IMR-90 (cell line): ENCODE data around the gene ZNF280A. TPM values are rescaled to one million over a fixed set of nuclear protein-coding genes. Genes with fewer than 3 reads are reported as not detected.

Experiments
- ATAC-seq: fragments of 200-7000 bp; cut with Tn5 transposase; 2 replicates; pipeline ENCODE4 v1.9.1; 2020; ENCODE audit warnings: low read depth, mild to moderate bottlenecking, moderate library complexity
- BruUV-seq: library from RNA; stranded (reverse); fragments of 400-500 nt; replicated peaks from 2 replicates; lab custom pipeline; 2021; lab: Mats Ljungman, UMichigan
- CTCF ChIA-PET: fragments of 300-600 bp; formaldehyde crosslinking; extraction: SDS; loops from one replicate; lab custom pipeline; 2021; ENCODE audit warnings: antibody characterized with exemption; lab: Yijun Ruan, JAX
- POLR2A ChIA-PET: fragments of 300-600 bp; sonication (Branson Sonifier 250); formaldehyde crosslinking; loops from one replicate; lab custom pipeline; 2022; ENCODE audit warnings: antibody characterized with exemption; ENCODE audit not compliant: unreplicated experiment; lab: Charles Lee
- DNase-seq: peaks from one replicate; pipeline ENCODE4 v3.0.0; 2013
- H2AFZ ChIP-seq: replicated peaks from 2 replicates; pipeline ENCODE3; 2013; ENCODE audit warnings: low read length, mild to moderate bottlenecking; ENCODE audit not compliant: poor library complexity
- H2AK5ac ChIP-seq: 2 replicates; pipeline ENCODE4 v1.6.1; 2013; ENCODE audit warnings: low read depth, low read length, inconsistent platforms
- H2AK9ac ChIP-seq: replicated peaks from 2 replicates; pipeline ENCODE3; 2013; ENCODE audit warnings: mild to moderate bottlenecking, low read depth, low read length, moderate library complexity; ENCODE audit not compliant: poor library complexity
- H2BK120ac ChIP-seq: 2 replicates; pipeline ENCODE4 v1.6.1; 2013; ENCODE audit warnings: low read depth, low read length, inconsistent platforms
- H2BK15ac ChIP-seq: 3 replicates; pipeline ENCODE4 v1.6.1; 2013; ENCODE audit warnings: low read depth, low read length, inconsistent platforms
- H2BK20ac ChIP-seq: 2 replicates; pipeline ENCODE4 v1.6.1; 2013; ENCODE audit warnings: low read depth, mild to moderate bottlenecking, inconsistent platforms, low read length, moderate library complexity
- H2BK5ac ChIP-seq: 2 replicates; pipeline ENCODE4 v1.6.1; 2013; ENCODE audit warnings: mild to moderate bottlenecking, low read depth, low read length, inconsistent platforms; ENCODE audit not compliant: poor library complexity, severe bottlenecking
- H3K14ac ChIP-seq: replicated peaks from 2 replicates; pipeline ENCODE4 v1.6.1; 2013; ENCODE audit warnings: low read depth, low read length, inconsistent platforms
- H3K18ac ChIP-seq: 2 replicates; pipeline ENCODE4 v1.6.1; 2013; ENCODE audit warnings: low read depth, low read length, control low read depth
- H3K23ac ChIP-seq: 2 replicates; pipeline ENCODE4 v1.6.1; 2013; ENCODE audit warnings: low read depth, low read length, inconsistent platforms
- H3K27ac ChIP-seq: 2 replicates; pipeline ENCODE4 v1.5.1; 2013; ENCODE audit warnings: mild to moderate bottlenecking, control low read depth, low read length; ENCODE audit not compliant: insufficient read depth
- H3K27me3 ChIP-seq: 2 replicates; pipeline ENCODE4 v1.6.1; 2013; ENCODE audit warnings: low read length; ENCODE audit not compliant: control insufficient read depth, insufficient read depth
- H3K36me3 ChIP-seq: 2 replicates; pipeline ENCODE4 v1.6.1; 2013; ENCODE audit warnings: low read length, mixed read lengths; ENCODE audit not compliant: control insufficient read depth, insufficient read depth
- H3K4ac ChIP-seq: 2 replicates; pipeline ENCODE4 v1.6.1; 2013; ENCODE audit warnings: low read depth, low read length, inconsistent platforms
- H3K4me1 ChIP-seq: 2 replicates; pipeline ENCODE4 v1.6.1; 2013; ENCODE audit warnings: low read length, mixed read lengths; ENCODE audit not compliant: control insufficient read depth, insufficient read depth
- H3K4me2 ChIP-seq: 2 replicates; pipeline ENCODE4 v1.6.1; 2013; ENCODE audit warnings: low read depth, mild to moderate bottlenecking, control low read depth, low read length, moderate library complexity
- H3K4me3 ChIP-seq: 2 replicates; pipeline ENCODE4 v1.5.1; 2013; ENCODE audit warnings: low read depth, mild to moderate bottlenecking, control low read depth, low read length, moderate library complexity; ENCODE audit not compliant: insufficient read depth
- H3K56ac ChIP-seq: 2 replicates; pipeline ENCODE4 v1.6.1; 2013; ENCODE audit warnings: low read length, inconsistent platforms; ENCODE audit not compliant: insufficient read depth; ENCODE audit errors: extremely low read depth
- H3K79me1 ChIP-seq, 2 experiments: 2 replicates each; pipeline ENCODE4 v1.6.1; 2013; ENCODE audit warnings: low read length in 2 of 2, inconsistent platforms in 1 of 2, low read depth in 1 of 2
- H3K9ac ChIP-seq: 2 replicates; pipeline ENCODE4 v1.6.1; 2013; ENCODE audit warnings: low read depth, low read length, control low read depth
- H3K9me1 ChIP-seq: 2 replicates; pipeline ENCODE4 v1.6.1; 2013; ENCODE audit warnings: low read length, inconsistent platforms; ENCODE audit not compliant: insufficient read depth
- H3K9me3 ChIP-seq: 2 replicates; pipeline ENCODE4 v1.6.1; 2013; ENCODE audit warnings: low read length; ENCODE audit not compliant: control insufficient read depth, insufficient read depth
- H4K20me1 ChIP-seq: 2 replicates; pipeline ENCODE4 v1.6.1; 2013; ENCODE audit warnings: low read length, inconsistent platforms; ENCODE audit not compliant: insufficient read depth
- H4K5ac ChIP-seq: 2 replicates; pipeline ENCODE4 v1.6.1; 2013; ENCODE audit warnings: mild to moderate bottlenecking, low read depth, low read length, control low read depth
- H4K8ac ChIP-seq, 2 experiments: 2 replicates each; pipeline ENCODE4 v1.6.1; 2013; ENCODE audit warnings: low read depth in 2 of 2, low read length in 2 of 2, control low read depth in 1 of 2, inconsistent platforms in 1 of 2
- H4K91ac ChIP-seq: 2 replicates; pipeline ENCODE4 v1.6.1; 2013; ENCODE audit warnings: low read depth, low read length, inconsistent platforms; ENCODE audit not compliant: insufficient read depth
- ELK1 ChIP-seq: fragments of 150-350 bp; IDR thresholded peaks from 2 replicates; pipeline ENCODE4 v1.6.1; 2016; ENCODE audit warnings: low read depth, mild to moderate bottlenecking, low read length, moderate library complexity, borderline replicate concordance
- WGBS, 2 experiments: methylation state at CpG; one replicate each; pipeline versions ENCODE4 v1.1.5 to v1.1.7; 2013; ENCODE audit warnings: missing lambda C conversion rate in 2 of 2; ENCODE audit not compliant: insufficient read length in 1 of 2; ENCODE audit errors: extremely low coverage in 2 of 2; 5-methylcytosine and 5-hydroxymethylcytosine counted together
- dilution Hi-C: fragments of 300-500 bp; cut with HindIII; formaldehyde crosslinking; loops from one replicate; pipeline ENCODE4 v1.14.3; 2018; ENCODE audit warnings: low sequenced_read_pairs; ENCODE audit not compliant: unreplicated experiment
- in situ Hi-C: fragments of 300-500 bp; cut with MboI; formaldehyde crosslinking; loops from 3 replicates; pipeline ENCODE4 v1.14.3; 2019; ENCODE audit warnings: low sequenced_read_pairs, inconsistent platforms, mixed read lengths
- intact Hi-C: fragments of 100-400 bp; cut with micrococcal nuclease; formaldehyde crosslinking; loops from 2 replicates; pipeline ENCODE4 v1.10.0; 2022
- polyA plus RNA-seq, 3 experiments: library from polyadenylated mRNA; depleted of rRNA; stranded (reverse); fragments of >200 nt; gene quantifications; 2 replicates each; pipeline ENCODE4 v1.2.3, GENCODE V29; 2012; ENCODE audit warnings: low replicate concordance in 1 of 3
- total RNA-seq: library from RNA; depleted of rRNA; stranded (reverse); fragments of >200 nt; gene quantifications from 2 replicates; pipeline ENCODE4 v1.2.3, GENCODE V29; 2012

ZNF280A gene
- total and polyA plus RNA-seq, 2 of the 4 experiments (the other 2 are of a cell fraction), result not detected

GRCh38 chr22:22516992-22517391, 3.1 kb downstream of the ZNF280A start:
- WGBS, 2 experiments, result no CpG with 5 or more reads among the region's 4 CpGs
- Histone ChIP-seq H2BK120ac (no peak overlapping the region), H2AK5ac (no peak overlapping the region), H2BK20ac (no peak overlapping the region), H3K27me3 (peaks cover 5% of the 10 kb centered on the region), H3K4me3 (no peak overlapping the region), H3K79me1 (no peaks in the 10 kb centered on the region), H4K8ac (no peak overlapping the region), H2BK5ac (no peak overlapping the region), H3K23ac (no peak overlapping the region), H3K9me1 (no peaks in the 10 kb centered on the region), H4K5ac (no peak overlapping the region), H3K27ac (no peak overlapping the region), H3K4me1 (no peaks in the 10 kb centered on the region), H3K18ac (no peak overlapping the region), H3K36me3 (no peaks in the 10 kb centered on the region), H2AFZ (no peak overlapping the region), H3K14ac (no peak overlapping the region), H3K9me3 (no peaks in the 10 kb centered on the region), H2AK9ac (no peak overlapping the region), H3K4me2 (no peak overlapping the region), H4K20me1 (no peaks in the 10 kb centered on the region), H4K91ac (no peak overlapping the region), H3K9ac (no peak overlapping the region), H3K56ac (no peak overlapping the region), H3K4ac (no peak overlapping the region), H2BK15ac (no peak overlapping the region)
- in situ Hi-C loops, result no loop called here
- BruUV-seq, result no TSS peak
- no peak for DNase-seq
- intact Hi-C loops, result no loop called here
- ChIA-PET POLR2A (no interaction called here), CTCF (no interaction called here)
- dilution Hi-C loops, result no loop called here
- TF ChIP-seq ELK1, result no peak
- ATAC-seq, result no peak
